Caco-2 (cell line): ENCODE measurements around the gene KCTD21. TPM values are rescaled to one million over a fixed set of nuclear protein-coding genes. Genes with fewer than 3 reads are reported as not detected.

Experiments used
- BruUV-seq: library from RNA; stranded (reverse); fragments of 400-500 nt; replicated peaks from 2 replicates; lab custom pipeline; 2021; lab: Mats Ljungman, UMichigan
- CTCF ChIA-PET: fragments of 300-600 bp; sonication (Branson Sonifier 250); formaldehyde crosslinking; loops from one replicate; lab custom pipeline; 2022; ENCODE audit warnings: antibody characterized with exemption; lab: Charles Lee
- POLR2A ChIA-PET: fragments of 300-600 bp; sonication (Branson Sonifier 250); formaldehyde crosslinking; loops from one replicate; lab custom pipeline; 2022; ENCODE audit warnings: antibody characterized with exemption; lab: Charles Lee
- DNase-seq, 2 experiments: peaks; one replicate each; pipeline versions ENCODE4 v3.0.0 to v3.0.0-alpha.2; 2020 to 2022
- H3K27me3 ChIP-seq: replicated peaks from 2 replicates; pipeline ENCODE4 v1.6.0; 2011; ENCODE audit warnings: low read length; ENCODE audit not compliant: control insufficient read depth, insufficient read depth
- H3K36me3 ChIP-seq: 2 replicates; pipeline ENCODE4 v1.5.1; 2011; ENCODE audit warnings: low read length; ENCODE audit not compliant: control insufficient read depth, insufficient read depth
- H3K4me1 ChIP-seq: fragments of 250-450 bp; sonication (Bioruptor Pico); 2 replicates; pipeline ENCODE4 v1.5.1; 2020; ENCODE audit warnings: mild to moderate bottlenecking
- H3K4me3 ChIP-seq: 2 replicates; pipeline ENCODE4 v1.5.1; 2011; ENCODE audit warnings: low read depth, mild to moderate bottlenecking, control low read depth, low read length
- H3K9me3 ChIP-seq: fragments of 250-450 bp; sonication (Bioruptor Pico); 2 replicates; pipeline ENCODE4 v1.5.1; 2020; ENCODE audit warnings: mild to moderate bottlenecking, moderate library complexity
- H3K27ac Mint-ChIP-seq: one replicate; pipeline ENCODE4 v1.8.0; 2022; ENCODE audit warnings: mixed read lengths; ENCODE audit not compliant: unreplicated experiment
- H3K27me3 Mint-ChIP-seq: one replicate; pipeline ENCODE4 v1.8.0; 2022; ENCODE audit warnings: mixed read lengths; ENCODE audit not compliant: insufficient read depth, unreplicated experiment
- H3K36me3 Mint-ChIP-seq: one replicate; pipeline ENCODE4 v1.8.0; 2022; ENCODE audit warnings: mild to moderate bottlenecking, mixed read lengths; ENCODE audit not compliant: insufficient read depth, unreplicated experiment
- H3K4me1 Mint-ChIP-seq: one replicate; pipeline ENCODE4 v1.8.0; 2022; ENCODE audit warnings: low read depth, mixed read lengths; ENCODE audit not compliant: unreplicated experiment
- H3K4me3 Mint-ChIP-seq: one replicate; pipeline ENCODE4 v1.8.0; 2022; ENCODE audit warnings: mild to moderate bottlenecking, moderate library complexity, mixed read lengths; ENCODE audit not compliant: unreplicated experiment
- H3K9me3 Mint-ChIP-seq: one replicate; pipeline ENCODE4 v1.8.0; 2022; ENCODE audit warnings: mixed read lengths; ENCODE audit not compliant: unreplicated experiment
- CTCF ChIP-seq, 2 experiments: fragments of 200-600 bp in 1 of 2; IDR thresholded peaks; 1 replicate in 1 of 2; 2 replicates in 1 of 2; pipeline versions ENCODE4 v1.5.1 to v1.8.0; 2011 to 2022; ENCODE audit warnings: antibody characterized with exemption in 1 of 2, control low read depth in 1 of 2, inconsistent platforms in 1 of 2, low read depth in 1 of 2, low read length in 1 of 2, mild to moderate bottlenecking in 1 of 2, moderate library complexity in 1 of 2; ENCODE audit not compliant: insufficient read depth in 1 of 2, severe bottlenecking in 1 of 2, unreplicated experiment in 1 of 2
- intact Hi-C: fragments of 100-400 bp; cut with micrococcal nuclease; formaldehyde crosslinking; loops from one replicate; pipeline ENCODE4 v1.10.0; 2022; ENCODE audit not compliant: unreplicated experiment
- total RNA-seq: library from RNA; stranded (reverse); gene quantifications from 2 replicates; pipeline ENCODE4 v1.2.3, GENCODE V29; 2022

KCTD21 gene
- total RNA-seq, 1 experiment from 2014 or later, result 6.4 TPM

- ChIA-PET POLR2A (interaction anchor here (0.6 to 1.2 kb wide), 3 partner anchors 190 to 337 kb away, joined by 3 read pairs; no protein-coding TSS in a partner anchor), CTCF (interaction anchor here (0.6 to 1.9 kb wide), 23 partner anchors 8 to 347 kb away, joined by 3 to 83 read pairs (median 4); partner anchors contain the start of genes GAB2, KCTD21 and NARS2)
- intact Hi-C loops, result loop anchor here (1.0 to 2.0 kb wide), 4 partner anchors 137 to 336 kb away; no protein-coding TSS in a partner anchor
- BruUV-seq, result no TSS peak
- Mint-ChIP-seq H3K9me3 (no peaks in the 10 kb centered on the region), H3K27ac (no peak overlapping the region), H3K27me3 (no peaks in the 10 kb centered on the region), H3K36me3 (peaks cover 38% of the 10 kb centered on the region), H3K4me3 (no peak overlapping the region), H3K4me1 (no peaks in the 10 kb centered on the region)
- Histone ChIP-seq H3K27me3 (no peaks in the 10 kb centered on the region), H3K4me1 (no peaks in the 10 kb centered on the region), H3K36me3 (peaks cover 1% of the 10 kb centered on the region; the same call in 1 of the 2 replicates), H3K9me3 (no peaks in the 10 kb centered on the region), H3K4me3 (no peak overlapping the region)
- TF ChIP-seq CTCF (IDR thresholded peaks at IDR 0.05; ENCODE audit: insufficient read depth in 1 of 2, low read depth in 1 of 2, low read length in 1 of 2, severe bottlenecking in 1 of 2, unreplicated experiment in 1 of 2), result no peak
- DNase-seq, result no peak
These were observed 39.5 kb upstream of the KCTD21 start for GRCh38 chr11:78227921-78228320.

GRCh38 chr11:78226684-78227680, 38.6 kb upstream of the KCTD21 start:
- no peaks in the 10 kb centered on the region for H3K9me3 ChIP-seq
- Mint-ChIP-seq H3K4me1 (no peaks in the 10 kb centered on the region), H3K27ac (no peak overlapping the region), H3K9me3 (no peaks in the 10 kb centered on the region), H3K27me3 (no peaks in the 10 kb centered on the region), H3K4me3 (no peak overlapping the region), H3K36me3 (peaks cover 42% of the 10 kb centered on the region)
- no peaks in the 10 kb centered on the region for H3K4me1 ChIP-seq
- CTCF ChIA-PET, result interaction anchor here (0.6 to 1.9 kb wide), 5 partner anchors 143 to 338 kb away, joined by 3 to 83 read pairs (median 8); no protein-coding TSS in a partner anchor
- no peaks in the 10 kb centered on the region for H3K27me3 ChIP-seq
- H3K36me3 ChIP-seq, result peaks cover 3% of the 10 kb centered on the region; the same call in 1 of the 2 replicates
- H3K4me3 ChIP-seq, result no peak overlapping the region
- POLR2A ChIA-PET, result no interaction called here
- TF ChIP-seq CTCF (IDR thresholded peaks at IDR 0.05; ENCODE audit: insufficient read depth in 1 of 2, low read depth in 1 of 2, low read length in 1 of 2, severe bottlenecking in 1 of 2, unreplicated experiment in 1 of 2), result no peak
- BruUV-seq, result no TSS peak
- no peak for DNase-seq
- intact Hi-C loops, result no loop called here

- TF ChIP-seq CTCF (IDR thresholded peaks at IDR 0.05; ENCODE audit: insufficient read depth in 1 of 2, low read depth in 1 of 2, low read length in 1 of 2, severe bottlenecking in 1 of 2, unreplicated experiment in 1 of 2), result no peak
- intact Hi-C loops, result no loop called here
- H3K4me1 Mint-ChIP-seq, result no peaks in the 10 kb centered on the region
- no peaks in the 10 kb centered on the region for H3K9me3 Mint-ChIP-seq
- H3K27me3 ChIP-seq, result no peaks in the 10 kb centered on the region
- DNase-seq, result no peak
- no peak overlapping the region for H3K4me3 ChIP-seq
- H3K4me1 ChIP-seq, result no peaks in the 10 kb centered on the region
- peaks cover 3% of the 10 kb centered on the region; the same call in 1 of the 2 replicates for H3K36me3 ChIP-seq
- H3K36me3 Mint-ChIP-seq, result peaks cover 62% of the 10 kb centered on the region
- H3K27ac Mint-ChIP-seq, result no peak overlapping the region
- H3K27me3 Mint-ChIP-seq, result no peaks in the 10 kb centered on the region
- no TSS peak for BruUV-seq
- H3K4me3 Mint-ChIP-seq, result no peak overlapping the region
- no peaks in the 10 kb centered on the region for H3K9me3 ChIP-seq
- ChIA-PET CTCF (interaction anchor here (1.8 kb wide), 1 partner anchor 340 kb away, joined by 8 read pairs; no protein-coding TSS in a partner anchor), POLR2A (no interaction called here)
These were observed 36.5 kb upstream of the KCTD21 start for GRCh38 chr11:78224906-78225420.
